OCI-LY7 (cell line): ENCODE results near the gene AOC2. TPM values are rescaled to one million over a fixed set of nuclear protein-coding genes. Genes with fewer than 3 reads are reported as not detected.

Experiments used
- BruUV-seq: library from RNA; stranded (reverse); fragments of 400-500 nt; replicated peaks from 2 replicates; lab custom pipeline; 2021; lab: Mats Ljungman, UMichigan
- CTCF ChIA-PET: fragments of 300-600 bp; sonication (Branson Sonifier 250); formaldehyde crosslinking; loops from one replicate; lab custom pipeline; 2022; ENCODE audit warnings: antibody characterized with exemption; ENCODE audit not compliant: unreplicated experiment; lab: Charles Lee
- POLR2A ChIA-PET: fragments of 300-600 bp; sonication (Branson Sonifier 250); formaldehyde crosslinking; loops from one replicate; lab custom pipeline; 2022; ENCODE audit warnings: antibody characterized with exemption; lab: Charles Lee
- DNase-seq: peaks from one replicate; pipeline ENCODE4 v3.0.0-alpha.2; 2015; ENCODE audit warnings: low spot score
- H2AFZ ChIP-seq: fragments of 200-600 bp; sonication (generic), shearing (Covaris generic); 2 replicates; pipeline ENCODE4 v1.6.1; 2014; ENCODE audit warnings: mild to moderate bottlenecking, antibody characterized with exemption, low read length, moderate library complexity
- H3K27ac ChIP-seq: fragments of 200-600 bp; sonication (generic); 2 replicates; pipeline ENCODE4 v1.5.1; 2014; ENCODE audit warnings: mixed run types, low read depth, mild to moderate bottlenecking, moderate library complexity, low read length, inconsistent platforms; ENCODE audit not compliant: poor library complexity, severe bottlenecking
- H3K36me3 ChIP-seq: fragments of 200-600 bp; sonication (generic); 2 replicates; pipeline ENCODE4 v1.6.1; 2014; ENCODE audit warnings: mild to moderate bottlenecking, antibody characterized with exemption, low read length, moderate library complexity, mixed read lengths; ENCODE audit not compliant: insufficient read depth
- H3K4me1 ChIP-seq: fragments of 200-600 bp; sonication (generic); 2 replicates; pipeline ENCODE4 v1.5.1; 2014; ENCODE audit warnings: mild to moderate bottlenecking, low read length; ENCODE audit not compliant: insufficient read depth, poor library complexity, severe bottlenecking
- H3K4me2 ChIP-seq: fragments of 200-600 bp; sonication (generic); 2 replicates; pipeline ENCODE4 v1.6.1; 2014; ENCODE audit warnings: mild to moderate bottlenecking, low read length
- H3K4me3 ChIP-seq: fragments of 200-600 bp; sonication (generic); 2 replicates; pipeline ENCODE4 v1.5.1; 2014; ENCODE audit warnings: mild to moderate bottlenecking, low read depth, low read length; ENCODE audit not compliant: poor library complexity, severe bottlenecking
- H3K79me2 ChIP-seq: fragments of 200-600 bp; sonication (generic); 2 replicates; pipeline ENCODE4 v1.6.1; 2016; ENCODE audit warnings: low read depth, mild to moderate bottlenecking, low read length, moderate library complexity, mixed read lengths; ENCODE audit not compliant: insufficient read depth
- H3K9me2 ChIP-seq: fragments of 200-600 bp; sonication (generic); 2 replicates; pipeline ENCODE4 v1.6.1; 2016; ENCODE audit warnings: mild to moderate bottlenecking, low read length, mixed read lengths; ENCODE audit not compliant: insufficient read depth
- H3K9me3 ChIP-seq: fragments of 200-600 bp; sonication (generic); 2 replicates; pipeline ENCODE4 v1.6.1; 2014; ENCODE audit warnings: mild to moderate bottlenecking, mixed run types, low read length, mixed read lengths
- H4K20me1 ChIP-seq: fragments of 200-600 bp; sonication (generic); 2 replicates; pipeline ENCODE4 v1.6.1; 2014; ENCODE audit warnings: mild to moderate bottlenecking, antibody characterized with exemption, low read length, moderate library complexity, mixed read lengths; ENCODE audit not compliant: insufficient read depth
- CTCF ChIP-seq: fragments of 200-600 bp; sonication (generic); conservative IDR thresholded peaks from 2 replicates; pipeline ENCODE4 v1.5.1; 2014; ENCODE audit warnings: mild to moderate bottlenecking, antibody characterized with exemption, low read length, moderate library complexity, mixed read lengths
- EZH2phosphoT487 ChIP-seq: fragments of 200-600 bp; sonication (generic); IDR thresholded peaks from 2 replicates; pipeline ENCODE4 v1.6.1; 2018; ENCODE audit warnings: low read depth, borderline replicate concordance, mild to moderate bottlenecking, mixed run types, antibody characterized with exemption, low read length, moderate library complexity, mixed read lengths
- intact Hi-C: fragments of 100-400 bp; cut with micrococcal nuclease; formaldehyde crosslinking; loops from one replicate; pipeline ENCODE4 v1.10.0; 2022; ENCODE audit not compliant: unreplicated experiment
- total RNA-seq, 2 experiments: library from RNA; depleted of rRNA in 1 of 2; stranded (reverse); fragments of >200 nt in 1 of 2; shearing (Covaris generic) in 1 of 2; gene quantifications; 2 replicates each; pipeline ENCODE4 v1.2.3, GENCODE V29; 2014 to 2022

Gene AOC2
- total RNA-seq, 2 experiments from 2014 or later = 3.3 to 5.4 TPM

GRCh38 chr17:42832213-42832933 is 12.0 kb upstream of the AOC2 start:
- TSS peak; percentile 88 for BruUV-seq
- POLR2A ChIA-PET = interaction anchor here (0.5 to 2.2 kb wide), 5 partner anchors 9 to 165 kb away, joined by 3 to 12 read pairs (median 3); partner anchors contain the start of gene BECN1

GRCh38 chr17:42832934-42833766 is 11.2 kb upstream of the AOC2 start, which contains the start of gene PSME3:
PSME3 (plus strand) TSS chr17:42833397; CDS start chr17:42833632, 235 bp downstream.
- Histone ChIP-seq H3K4me3 (peak within 1 kb of the TSS; percentile 99), H2AFZ (peak within 1 kb of the TSS; percentile 86), H3K4me2 (peak within 1 kb of the TSS; percentile 87), H3K9me3 (no peaks in the 10 kb centered on the region), H4K20me1 (peaks cover 8% of the 10 kb centered on the region; the same call in 1 of the 2 replicates), H3K4me1 (peaks cover 15% of the 10 kb centered on the region), H3K79me2 (peaks cover 43% of the 10 kb centered on the region), H3K36me3 (peaks cover 43% of the 10 kb centered on the region), H3K9me2 (no peaks in the 10 kb centered on the region), H3K27ac (peak within 1 kb of the TSS; percentile 60)
- CTCF ChIA-PET = interaction anchor here (0.6 to 0.7 kb wide), 3 partner anchors 9 to 151 kb away, joined by 3 to 4 read pairs (median 3); partner anchors contain the start of gene BECN1
- TF ChIP-seq EZH2phosphoT487 (no peak), CTCF (no peak)
- POLR2A ChIA-PET = interaction anchor here (0.5 to 2.2 kb wide), 5 partner anchors 10 to 165 kb away, joined by 3 to 12 read pairs (median 4); partner anchors contain the start of genes BECN1 and RPL27
- intact Hi-C loops = loop anchor here (5.0 kb wide), 2 partner anchors 74 to 164 kb away; partner anchors contain the start of gene RPL27
- DNase-seq = peak; percentile 91
- BruUV-seq = no TSS peak

More at GRCh38 chr17:42832213-42832933, 12.0 kb upstream of the AOC2 start:
- intact Hi-C loops = loop anchor here (5.0 kb wide), 2 partner anchors 75 to 165 kb away; partner anchors contain the start of gene RPL27
- Histone ChIP-seq H2AFZ (peak overlapping the region; percentile 86), H3K79me2 (peaks cover 43% of the 10 kb centered on the region), H3K4me2 (peak overlapping the region; percentile 87), H4K20me1 (peaks cover 8% of the 10 kb centered on the region; the same call in 1 of the 2 replicates), H3K4me1 (peaks cover 15% of the 10 kb centered on the region), H3K36me3 (peaks cover 35% of the 10 kb centered on the region), H3K9me2 (no peaks in the 10 kb centered on the region), H3K27ac (peak overlapping the region; percentile 60), H3K9me3 (no peaks in the 10 kb centered on the region), H3K4me3 (peak overlapping the region; percentile 99)
- CTCF ChIA-PET = interaction anchor here (0.6 kb wide), 1 partner anchor 8 kb away, joined by 4 read pairs; the partner anchor contains the start of gene BECN1
- no peak for DNase-seq
- no peak for TF ChIP-seq CTCF
- TF ChIP-seq EZH2phosphoT487 = no peak
